NCI-H748 (cell line): ENCODE measurements around the gene CD7.

Experiments
- DNase-seq: peaks from one replicate; lab custom pipeline; 2025; ENCODE audit not compliant: unreplicated experiment; lab: John Stamatoyannopoulos, UW

CD7 gene

DNA sequence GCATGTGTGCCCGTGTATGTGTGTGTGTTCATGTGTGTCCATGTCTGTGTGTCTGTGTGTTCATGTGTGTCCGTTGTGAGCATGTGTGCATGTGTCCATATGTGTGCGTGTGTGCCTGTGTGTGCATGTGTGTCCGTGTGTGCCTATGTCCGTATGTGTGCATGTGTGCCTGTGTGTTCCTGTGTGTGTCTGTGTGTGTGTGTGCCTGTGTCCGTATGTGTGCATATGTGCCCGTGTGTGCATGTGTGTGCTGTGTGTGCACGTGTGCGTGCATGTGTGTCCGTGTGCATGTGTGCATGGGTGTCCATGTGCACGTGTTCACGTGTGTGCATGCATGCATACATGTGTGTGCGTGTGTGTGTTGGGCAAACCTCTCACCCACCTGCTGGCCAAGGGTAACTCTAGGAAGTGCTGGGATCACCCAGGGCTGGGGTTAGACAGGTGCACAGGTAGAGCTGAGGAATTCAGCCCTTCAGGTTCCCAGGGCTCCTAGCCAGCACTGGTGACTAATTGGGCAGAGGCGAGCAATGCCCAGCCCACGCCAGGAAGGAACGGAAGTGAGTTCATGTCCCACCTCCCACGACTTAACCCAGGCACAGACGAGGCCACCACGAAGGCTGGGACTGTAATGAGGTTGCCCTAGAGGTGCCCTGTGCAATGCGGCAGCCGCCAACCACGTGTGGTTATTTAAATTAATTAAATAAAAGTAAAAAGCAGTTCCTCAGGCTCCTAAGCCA lies 35.7 kb downstream of the CD7 start:
- no peak for DNase-seq

DNA sequence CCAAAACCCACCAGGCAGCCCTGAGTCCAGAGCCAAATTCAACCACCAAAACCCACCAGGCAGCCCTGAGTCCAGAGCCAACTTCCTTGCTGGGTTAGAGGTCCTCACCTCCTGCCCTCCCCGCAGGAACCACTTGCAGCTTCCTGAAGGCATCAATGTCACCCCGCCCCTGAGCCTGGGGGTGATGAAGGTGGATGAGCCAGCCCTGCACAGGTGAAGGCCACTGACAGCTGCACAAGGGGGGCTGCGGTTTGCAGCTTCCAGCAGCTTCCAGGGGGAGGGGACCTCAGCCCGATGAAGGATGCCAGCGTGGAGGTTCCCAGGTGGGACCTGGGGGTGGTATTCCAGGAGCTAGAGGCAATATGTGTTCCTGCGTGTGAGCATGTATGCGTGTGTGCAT lies 36.3 kb downstream of the CD7 start:
- DNase-seq, result no peak

DNA sequence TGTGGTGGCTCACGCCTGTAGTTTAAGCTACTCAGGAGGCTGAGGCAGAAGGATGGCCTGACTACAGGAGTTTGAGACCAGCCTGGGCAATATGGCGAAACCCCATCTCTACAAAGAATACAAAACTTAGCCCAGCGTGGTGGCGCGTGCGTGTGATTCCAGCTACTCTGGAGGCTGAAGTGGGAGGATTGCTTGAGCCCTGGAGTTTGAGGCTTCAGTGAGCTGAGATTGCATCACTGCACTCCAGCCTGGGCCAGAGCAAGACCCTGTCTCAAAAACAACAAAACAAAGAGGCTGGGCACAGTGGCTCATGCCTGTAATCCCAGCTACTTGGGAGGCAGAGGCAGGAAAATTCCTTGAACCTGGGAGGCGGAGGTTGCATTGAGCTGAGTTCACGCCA lies 36.9 kb downstream of the CD7 start:
- DNase-seq, result no peak

DNA sequence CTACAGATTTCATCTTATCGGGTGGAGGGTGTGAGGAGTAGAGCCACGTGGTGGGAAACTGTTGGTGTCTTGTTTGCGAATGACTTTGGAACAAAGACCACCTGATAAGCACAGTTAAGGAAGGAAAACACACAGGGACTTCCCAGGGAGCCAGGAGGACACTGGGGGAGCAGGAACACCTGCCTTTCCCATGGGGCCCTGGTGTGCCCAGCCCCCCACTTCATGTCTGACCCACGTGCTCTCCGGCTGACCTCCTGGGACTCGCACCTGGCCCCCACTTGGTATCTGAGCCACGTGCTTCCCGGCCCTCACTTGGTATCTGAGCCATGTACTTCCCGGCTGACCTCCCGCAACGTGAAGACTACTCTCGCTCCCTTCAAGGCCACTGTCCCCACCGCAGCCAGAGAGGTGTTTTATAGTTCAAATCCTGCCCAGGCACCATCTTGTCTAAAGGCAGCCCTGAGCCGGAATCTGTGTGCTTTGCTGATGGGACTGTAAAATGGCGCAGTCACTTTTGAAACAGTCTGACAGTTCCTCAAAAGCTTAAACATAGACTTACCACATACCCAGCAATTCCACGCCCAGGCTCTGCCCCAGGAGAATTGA lies 38.5 kb downstream of the CD7 start:
- no peak for DNase-seq

DNA sequence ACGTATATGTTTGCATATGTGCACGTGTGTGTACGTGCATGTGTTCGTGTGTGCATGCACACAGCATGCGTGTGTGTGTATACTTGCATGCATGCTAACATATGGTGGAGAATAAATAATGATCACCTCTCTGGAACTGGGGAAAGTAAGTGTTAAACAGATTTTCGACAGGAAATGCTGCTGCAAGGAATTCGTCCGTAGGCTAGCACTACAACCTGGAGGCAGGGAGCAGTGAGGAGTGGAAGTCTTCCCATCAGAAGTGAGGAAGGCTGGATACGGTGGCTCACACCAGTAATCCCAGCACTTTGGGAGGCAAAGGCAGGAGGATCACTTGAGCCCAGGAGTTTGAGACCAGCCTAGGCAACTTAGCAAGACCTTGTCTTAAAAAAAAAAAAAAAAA lies 39.1 kb downstream of the CD7 start:
- no peak for DNase-seq

DNA sequence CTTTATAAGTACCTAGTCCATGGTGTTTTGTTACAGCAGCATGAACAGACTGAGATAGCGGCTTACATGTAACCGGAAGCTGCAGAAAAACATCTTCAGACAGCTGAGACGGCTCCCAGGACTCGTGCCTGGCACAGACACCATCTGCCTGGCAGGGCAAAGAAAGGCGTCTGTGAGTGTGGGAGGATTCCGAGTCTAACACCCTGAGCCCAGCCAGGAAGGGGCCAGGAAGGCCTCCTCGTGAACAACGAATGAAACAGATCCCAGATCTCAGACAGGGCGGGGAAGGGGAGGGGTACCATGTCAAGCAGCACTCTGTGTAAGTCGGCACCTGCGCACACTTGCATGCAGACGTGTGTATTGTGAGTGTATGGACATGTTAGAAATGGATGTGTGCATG lies 39.6 kb downstream of the CD7 start:
- no peak for DNase-seq

DNA sequence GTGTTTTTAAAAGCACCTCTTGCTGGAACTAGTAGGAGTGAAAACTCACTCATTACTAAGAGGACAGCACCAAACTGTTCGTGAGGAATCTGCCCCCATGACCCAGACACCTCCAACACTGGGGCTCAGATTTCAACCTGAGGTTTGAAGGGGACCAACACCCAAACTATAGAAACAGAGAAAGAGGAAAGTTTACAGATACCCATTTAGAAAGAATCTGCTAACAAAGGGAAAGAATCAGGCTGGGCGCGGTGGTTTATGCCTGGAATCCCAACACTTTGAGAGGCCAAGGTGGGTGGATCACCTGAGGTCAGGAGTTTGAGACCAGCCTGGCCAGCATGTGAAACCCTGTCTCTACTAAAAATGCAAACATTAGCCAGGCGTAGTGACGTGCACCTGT lies 40.5 kb downstream of the CD7 start:
- DNase-seq, result no peak

DNA sequence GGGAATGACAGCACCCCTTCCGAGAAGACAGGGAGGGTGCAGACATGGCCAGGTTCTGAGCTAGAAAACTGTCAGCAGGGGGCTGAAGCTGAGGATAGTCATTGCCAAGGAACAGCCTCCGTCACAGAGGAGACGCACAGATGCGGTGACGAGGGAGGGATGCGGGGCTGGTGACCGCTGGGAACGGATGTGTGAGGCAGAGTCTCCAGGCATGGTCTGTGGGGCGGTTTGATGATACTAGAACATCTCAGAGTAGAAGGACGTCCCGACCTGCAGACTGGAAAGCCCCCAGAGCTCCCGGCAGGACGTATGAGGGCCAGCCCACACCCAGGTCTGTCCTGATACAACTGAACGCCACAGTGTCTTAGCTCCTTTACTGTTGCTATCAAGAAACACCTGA lies 42.1 kb downstream of the CD7 start:
- no peak for DNase-seq

DNA sequence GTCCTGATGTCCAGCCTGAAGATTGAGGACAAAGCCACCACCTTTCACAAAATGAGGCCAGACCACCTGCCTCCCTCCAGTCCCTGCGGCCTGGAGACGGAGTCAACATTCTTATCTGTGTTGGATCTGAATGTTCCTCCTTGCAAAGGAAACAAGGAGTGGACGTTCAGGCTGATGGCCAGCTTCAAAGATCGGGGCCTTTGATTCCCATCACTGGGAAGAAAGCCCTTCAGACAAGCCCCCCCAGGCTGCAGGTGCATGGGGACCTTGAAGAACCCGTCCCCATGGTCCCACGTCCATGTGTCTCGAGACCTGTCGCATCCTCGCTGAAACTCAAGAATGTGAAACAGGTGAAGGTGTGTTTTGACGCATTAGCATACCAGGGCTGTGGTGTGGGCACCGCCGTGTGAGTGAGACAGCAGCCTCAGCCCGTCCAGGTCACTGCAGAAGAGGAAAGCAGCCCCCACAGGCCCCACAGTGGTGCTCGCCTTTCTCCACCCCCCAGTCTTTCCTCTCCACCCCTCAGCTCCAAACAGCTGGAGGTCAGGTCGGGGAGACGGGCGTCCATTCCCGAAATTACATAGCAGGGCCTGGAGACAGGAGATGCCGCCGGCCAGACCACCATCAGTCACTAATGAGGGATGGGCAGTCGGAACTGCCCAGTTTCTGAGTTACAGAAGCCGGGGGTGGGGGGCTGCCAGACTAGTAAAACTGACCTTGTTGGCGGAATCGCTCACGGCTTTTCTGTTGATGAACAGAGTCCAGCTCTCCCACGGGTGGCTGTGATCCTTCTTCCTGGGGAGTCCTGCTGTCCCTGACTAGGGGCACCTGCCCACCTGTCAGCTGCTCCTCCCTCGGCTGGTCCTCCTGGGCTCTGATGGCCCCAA lies 43.0 kb downstream of the CD7 start:
- no peak for DNase-seq

DNA sequence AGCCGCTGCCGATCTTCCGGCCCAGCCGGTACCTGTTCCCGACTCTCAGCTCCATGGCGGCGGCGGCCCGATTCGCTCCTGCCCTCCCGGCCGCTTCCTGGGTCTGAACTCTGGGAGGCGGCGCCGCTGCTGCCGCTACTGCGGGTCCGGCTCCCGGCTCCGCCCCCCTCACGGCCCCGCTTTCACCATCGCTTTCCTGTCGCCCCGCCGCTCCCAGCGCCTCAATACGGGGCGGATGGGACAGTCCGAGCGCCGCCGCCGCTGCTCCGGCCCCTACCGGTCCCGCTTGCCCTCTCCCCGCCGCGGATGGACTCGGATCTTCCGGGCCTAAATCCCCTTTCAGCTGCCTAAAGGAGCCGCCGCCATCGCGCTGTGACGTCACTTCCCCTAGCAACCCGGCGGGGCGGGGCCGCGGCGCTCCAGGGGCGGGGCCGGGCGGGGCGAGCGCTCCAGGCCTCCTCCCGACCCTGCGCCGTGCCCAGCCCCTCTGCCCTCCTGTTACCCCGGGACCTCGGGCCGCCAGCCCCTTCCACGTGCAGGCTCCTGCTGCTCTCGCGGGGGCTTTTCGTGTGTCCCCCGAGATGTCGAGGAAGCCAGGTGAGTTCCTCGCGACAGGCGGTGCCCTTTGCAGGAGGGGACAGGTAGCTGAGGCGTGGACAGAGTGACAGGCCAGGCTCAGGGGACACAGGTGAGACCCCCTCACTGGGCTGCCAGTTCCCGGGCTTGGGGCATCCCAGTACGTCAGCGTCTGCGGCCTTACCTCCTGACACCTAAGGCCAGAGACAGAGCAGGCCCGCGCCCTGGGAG lies 43.9 kb downstream of the CD7 start, which contains the start of gene CSNK1D:
TSS of gene CSNK1D (minus strand) at position 374 of the 807 bp plus-strand sequence. CDS start at position 55, 319 bp downstream.
- peak; percentile 86 for DNase-seq

DNA sequence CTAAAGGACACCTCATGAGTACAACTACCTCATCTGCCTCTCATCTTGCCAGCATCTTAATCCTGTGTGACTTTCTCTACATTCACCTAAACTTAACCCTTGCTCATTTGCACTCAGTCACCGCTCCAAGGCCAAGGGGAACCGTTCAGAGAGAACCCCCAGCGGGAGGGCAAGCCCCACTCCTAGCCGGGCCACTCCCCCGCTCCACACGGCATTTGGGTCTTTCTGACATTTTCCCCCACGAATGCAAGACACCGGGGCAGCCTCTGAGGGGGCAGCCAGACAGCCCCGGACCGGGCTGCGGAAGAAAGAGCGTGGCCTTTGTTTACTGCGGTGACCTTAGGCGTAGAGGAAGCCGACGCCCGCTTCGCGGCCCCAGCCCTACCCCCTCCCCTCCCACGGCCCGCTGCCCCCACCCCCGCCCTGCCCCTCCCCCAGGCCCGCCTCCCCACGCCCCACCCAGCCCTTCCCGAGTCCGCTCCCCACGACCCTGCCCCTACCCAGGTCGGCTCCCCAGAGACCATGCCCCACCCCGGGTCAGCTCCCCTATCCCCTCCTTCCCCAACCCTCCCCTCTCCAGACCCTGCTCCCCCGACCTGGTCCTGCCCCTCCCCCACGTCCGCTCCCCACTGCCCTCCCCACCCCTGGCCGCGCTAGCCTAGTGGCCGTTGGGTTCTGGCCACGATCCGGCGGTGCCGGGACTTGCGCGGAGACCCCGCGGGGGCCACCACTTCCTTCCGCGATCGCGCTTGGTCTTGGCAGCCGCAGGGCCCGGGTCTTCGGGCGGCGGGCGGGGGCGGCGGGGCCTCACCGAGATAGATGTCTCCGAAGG lies 44.7 kb downstream of the CD7 start:
- DNase-seq, result peak; percentile 68

DNA sequence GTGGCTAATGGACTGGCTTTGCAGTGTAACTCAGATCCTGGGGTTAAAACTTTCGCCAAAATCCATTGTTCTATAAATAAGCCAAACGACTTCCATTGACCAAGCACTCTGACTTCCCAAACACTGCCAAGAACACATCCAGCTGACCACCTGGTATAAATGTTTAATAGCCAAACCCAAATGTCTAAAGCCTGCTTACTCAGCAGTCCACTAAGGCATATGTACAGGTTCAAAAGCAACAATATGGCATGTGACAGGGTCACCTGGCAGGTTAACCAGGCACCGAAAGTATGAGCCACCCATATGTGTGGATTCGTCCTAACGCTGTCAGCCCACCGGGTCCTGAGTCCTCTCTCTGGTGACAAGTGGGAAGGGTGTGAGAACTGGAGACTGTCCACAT lies 46.0 kb downstream of the CD7 start:
- no peak for DNase-seq

DNA sequence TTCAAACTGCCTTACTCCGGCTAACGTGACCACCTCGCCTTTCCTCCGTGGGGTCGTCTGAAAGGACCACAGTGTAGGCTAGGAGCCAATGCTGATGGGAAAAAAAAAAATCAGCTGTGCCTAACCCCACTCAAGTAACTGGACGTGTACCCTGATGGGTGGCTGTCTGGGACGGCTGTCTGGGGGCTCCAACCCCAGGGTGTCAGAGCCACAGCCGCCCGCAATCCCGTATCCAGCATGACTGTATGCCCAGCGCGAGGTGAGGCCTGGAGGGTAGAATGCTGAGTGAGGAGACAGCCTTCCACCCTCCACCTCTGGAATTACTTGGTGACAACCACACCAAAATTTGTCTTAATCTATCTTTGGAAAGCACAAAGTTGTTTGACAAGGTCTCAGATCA lies 46.8 kb downstream of the CD7 start:
- no peak for DNase-seq

DNA sequence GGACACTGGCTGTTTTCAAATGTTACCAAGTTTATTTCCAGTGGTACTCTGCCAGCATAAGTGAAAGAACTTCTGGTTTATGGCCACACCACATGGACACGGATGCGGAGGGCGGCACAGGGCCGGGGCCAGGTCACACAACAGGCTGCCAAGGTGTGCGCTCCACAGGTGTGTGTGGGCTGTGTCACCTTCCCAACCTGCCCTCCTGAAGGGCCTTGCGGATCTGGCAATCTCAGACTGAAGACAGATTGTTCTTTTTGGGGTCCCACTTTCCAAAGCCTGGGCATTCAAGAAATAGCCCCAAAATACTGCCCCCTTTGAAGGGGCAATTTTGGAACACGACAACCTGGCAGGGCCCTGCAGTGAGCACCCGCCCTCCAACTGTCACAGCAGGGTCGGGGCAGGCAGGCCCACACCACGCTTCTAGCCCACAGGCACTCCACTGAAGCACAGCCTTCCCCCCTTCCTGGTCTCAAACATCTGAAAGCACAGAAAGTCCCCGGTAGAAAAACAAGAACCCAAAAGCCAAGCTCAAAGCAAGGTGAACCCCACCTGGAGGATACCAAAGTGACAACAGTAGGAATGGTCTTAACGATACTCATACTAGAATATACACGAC lies 47.4 kb downstream of the CD7 start:
- DNase-seq, result no peak

DNA sequence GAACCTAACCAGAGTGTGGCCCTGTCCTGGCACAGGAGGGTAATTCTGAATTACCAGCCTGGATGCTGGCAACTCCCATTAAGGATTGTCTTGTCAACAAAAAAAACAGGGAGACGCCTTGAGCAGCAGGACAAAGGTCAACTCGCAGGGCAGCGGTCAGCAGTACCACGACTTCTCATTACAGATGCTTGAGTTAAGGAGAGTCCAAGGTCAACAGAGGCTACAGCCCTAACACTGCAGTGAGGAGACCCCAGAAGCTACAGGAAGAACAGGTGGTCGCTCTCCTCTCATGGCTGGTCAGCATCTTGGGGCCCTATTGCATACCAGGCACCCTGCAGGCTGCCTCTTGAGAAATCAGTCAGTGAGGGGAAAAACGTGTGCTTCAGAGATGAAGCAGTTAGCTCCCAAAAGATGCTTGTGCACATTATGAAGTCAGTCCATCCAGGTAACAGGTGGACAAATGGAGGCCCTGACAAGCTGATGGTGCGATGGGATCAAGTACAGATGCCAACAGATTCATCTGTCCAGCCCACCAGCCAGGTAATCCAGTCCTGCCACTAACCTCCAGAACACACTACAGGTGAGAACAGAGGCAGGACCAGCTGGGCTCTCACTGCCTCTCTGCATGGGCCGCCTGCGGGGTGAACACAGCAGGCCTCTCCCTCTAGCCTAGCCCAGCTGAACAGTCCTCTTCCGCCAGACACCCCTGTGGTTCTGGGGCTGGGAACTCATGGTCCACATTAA lies 48.1 kb downstream of the CD7 start:
- no peak for DNase-seq

DNA sequence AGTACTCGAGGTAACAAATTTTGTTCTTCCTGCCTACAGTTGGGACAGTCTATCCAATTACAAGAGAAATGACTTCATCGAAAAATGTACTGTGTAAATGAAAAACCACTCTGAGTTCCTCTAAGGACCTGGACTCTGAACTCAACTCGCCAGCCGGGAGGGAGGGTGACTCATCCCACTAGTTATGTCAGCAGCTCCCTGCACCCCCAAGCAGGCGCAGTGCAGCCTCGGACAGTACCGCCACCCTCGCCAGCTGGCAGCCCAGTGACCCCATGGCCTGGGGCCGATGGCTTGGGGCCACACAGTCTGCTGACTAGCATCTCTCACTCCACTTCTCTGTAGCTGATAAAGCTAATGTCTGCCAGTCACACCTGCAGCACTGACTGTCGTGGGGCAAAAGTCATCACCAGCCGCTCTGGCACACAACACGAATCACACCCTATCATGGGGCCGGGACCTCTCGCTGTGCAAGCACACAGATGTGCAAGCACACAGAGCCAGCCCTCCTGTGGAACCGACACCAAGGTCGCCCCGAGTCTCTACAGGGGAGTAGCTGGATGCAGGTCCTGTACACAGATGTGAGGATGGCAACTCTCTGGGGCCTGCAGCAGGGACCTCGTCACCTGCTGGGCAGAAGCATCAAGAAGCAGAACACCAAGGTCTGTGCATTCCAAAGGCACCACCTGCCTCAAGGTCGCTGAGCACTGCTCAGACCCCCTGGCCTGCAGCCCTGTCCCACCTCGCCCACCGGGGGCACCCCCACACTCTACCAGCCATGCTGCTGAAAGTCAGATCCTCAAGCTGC lies 49.6 kb downstream of the CD7 start:
- no peak for DNase-seq

DNA sequence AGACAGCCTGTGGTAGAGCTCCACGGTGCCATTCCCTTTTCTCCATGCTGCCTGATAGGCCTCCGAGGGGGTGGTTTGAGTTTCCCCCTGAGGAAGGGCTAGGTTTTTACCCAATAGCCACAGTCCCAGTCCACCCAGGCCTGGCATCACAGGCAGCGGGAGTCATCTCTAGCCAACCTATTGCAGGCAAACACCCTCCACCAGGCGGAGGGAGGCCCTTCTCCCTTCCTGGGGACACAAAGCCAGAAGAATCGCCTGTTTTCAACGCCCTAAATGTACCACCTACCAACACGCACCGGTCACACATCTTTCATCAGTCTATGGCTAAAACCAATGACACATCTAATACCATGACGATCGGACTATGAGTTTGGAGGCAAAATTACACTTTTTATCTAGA lies 51.3 kb downstream of the CD7 start:
- no peak for DNase-seq
